Skeletal muscle satellite cell (primary cell): ENCODE measurements around the gene PCYT1B. TPM values are rescaled to one million over a fixed set of nuclear protein-coding genes. Genes with fewer than 3 reads are reported as not detected.

Experiments
- H3K27me3 ChIP-seq: 2 replicates; pipeline ENCODE4 v1.7.0; 2013; ENCODE audit warnings: low read length; ENCODE audit not compliant: control insufficient read depth, insufficient read depth
- H3K36me3 ChIP-seq: 2 replicates; pipeline ENCODE4 v1.7.0; 2013; ENCODE audit warnings: mild to moderate bottlenecking, control low read depth, low read length; ENCODE audit not compliant: insufficient read depth
- H3K4me1 ChIP-seq: 2 replicates; pipeline ENCODE4 v1.7.0; 2013; ENCODE audit warnings: low read length; ENCODE audit not compliant: control insufficient read depth, insufficient read depth
- H3K4me2 ChIP-seq: 2 replicates; pipeline ENCODE4 v1.7.0; 2013; ENCODE audit warnings: mild to moderate bottlenecking, low read length
- H3K4me3 ChIP-seq: 2 replicates; pipeline ENCODE4 v1.7.0; 2013; ENCODE audit warnings: low read length
- H3K9ac ChIP-seq: 2 replicates; pipeline ENCODE4 v1.7.0; 2013; ENCODE audit warnings: mild to moderate bottlenecking, low read depth, low read length, moderate library complexity
- H3K9me3 ChIP-seq: replicated peaks from 2 replicates; pipeline ENCODE4 v1.7.0; 2013; ENCODE audit warnings: mild to moderate bottlenecking, control low read depth, low read length
- small RNA-seq: library from RNA; depleted of rRNA; stranded (forward); fragments of <200 nt; gene quantifications from one replicate; pipeline ENCODE3, GENCODE V24; 2012

The PCYT1B gene

DNA sequence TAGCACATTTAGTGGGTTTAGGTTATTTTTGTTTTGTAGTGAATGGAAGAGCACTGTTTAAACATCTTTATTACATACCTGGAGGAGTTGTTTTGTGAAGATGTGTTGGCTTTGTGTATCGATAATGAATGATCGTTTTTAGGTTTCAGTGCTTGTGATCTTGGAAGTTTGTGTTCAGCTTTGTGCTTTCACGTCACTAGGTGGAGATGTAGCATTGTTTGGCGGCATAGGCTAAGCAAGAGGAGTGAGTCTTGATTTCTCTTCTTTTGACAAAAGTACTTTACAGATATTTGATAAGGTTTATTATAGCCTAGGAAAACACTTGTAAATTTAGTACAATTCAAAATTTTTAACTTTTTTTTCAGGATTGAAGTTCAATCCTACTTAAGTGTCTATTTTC is 131.7 kb downstream of the PCYT1B start:
- no peak overlapping the region for H3K9ac ChIP-seq
- H3K4me3 ChIP-seq, result no peak overlapping the region
- no peak overlapping the region for H3K4me2 ChIP-seq
- H3K4me1 ChIP-seq, result no peaks in the 10 kb centered on the region
- no peaks in the 10 kb centered on the region for H3K9me3 ChIP-seq
- H3K36me3 ChIP-seq, result no peaks in the 10 kb centered on the region
- H3K27me3 ChIP-seq, result peaks cover 7% of the 10 kb centered on the region

- Histone ChIP-seq H3K4me2 (no peak overlapping the region), H3K9ac (no peak overlapping the region), H3K4me3 (no peak overlapping the region), H3K36me3 (no peaks in the 10 kb centered on the region), H3K4me1 (no peaks in the 10 kb centered on the region), H3K27me3 (peaks cover 7% of the 10 kb centered on the region), H3K9me3 (no peaks in the 10 kb centered on the region)
Measured at GRCh38 chrX:24513416-24513815, 133.7 kb downstream of the PCYT1B start.

- no peaks in the 10 kb centered on the region for H3K4me1 ChIP-seq
- H3K4me2 ChIP-seq, result no peak overlapping the region
- peaks cover 3% of the 10 kb centered on the region for H3K27me3 ChIP-seq
- no peak overlapping the region for H3K4me3 ChIP-seq
- H3K36me3 ChIP-seq, result no peaks in the 10 kb centered on the region
- H3K9ac ChIP-seq, result no peak overlapping the region
- no peaks in the 10 kb centered on the region for H3K9me3 ChIP-seq
Measured at GRCh38 chrX:24508375-24508774, 138.8 kb downstream of the PCYT1B start.

Small RNAs within 50 kb of the gene (small RNA-seq; reads per million reads assigned to genes)
- not detected for gene SNRPEP9
